ENCODE results near the gene RTN4. TPM values are rescaled to one million over a fixed set of nuclear protein-coding genes. Genes with fewer than 3 reads are reported as not detected.

Gene RTN4
- total and polyA plus RNA-seq, 2 donors from 2014 or later: 296 to 329 TPM

- H3K9me3 ChIP-seq (ENCODE audit: control insufficient read depth in 2 of 3, insufficient read depth in 1 of 3, low read length in 3 of 3): no peaks in the 10 kb centered on the region
- peaks cover 0 to 23% (median 6%) of the 10 kb centered on the region in 3 donors for H3K4me1 ChIP-seq (ENCODE audit: control insufficient read depth in 2 of 3, insufficient read depth in 2 of 3, low read depth in 1 of 3, low read length in 3 of 3)
- H3K4me3 ChIP-seq (ENCODE audit: low read length in 3 of 3): no peak overlapping the region
- FAIRE-seq (no peak), DNase-seq (no peak)
- intact Hi-C loops (cut with DNase I): no loop called here
- TF ChIP-seq CTCF (IDR thresholded peaks at IDR 0.05; ENCODE audit: borderline replicate concordance, extremely low read depth, insufficient read depth): no peak
- H3K27me3 ChIP-seq (ENCODE audit: control insufficient read depth, insufficient read depth, low read length): no peaks in the 10 kb centered on the region
- H3K9ac ChIP-seq (ENCODE audit: low read length in 3 of 3): no peak overlapping the region
- H3K36me3 ChIP-seq (ENCODE audit: control insufficient read depth in 2 of 3, insufficient read depth in 3 of 3, low read length in 3 of 3): no peaks in the 10 kb centered on the region
- no peak overlapping the region for H3K27ac ChIP-seq (ENCODE audit: low read depth in 2 of 2, low read length in 2 of 2)
Observed at GRCh38 chr2:55029098-55029497, 21.2 kb downstream of the RTN4 start.

GRCh38 chr2:55027226-55027625 lies 23.0 kb downstream of the RTN4 start:
- FAIRE-seq (no peak), DNase-seq (no peak)
- Histone ChIP-seq H3K4me1 (ENCODE audit: control insufficient read depth in 2 of 3, insufficient read depth in 2 of 3, low read depth in 1 of 3, low read length in 3 of 3) (peaks cover 0 to 23% (median 4%) of the 10 kb centered on the region in 3 donors), H3K27me3 (ENCODE audit: control insufficient read depth, insufficient read depth, low read length) (no peaks in the 10 kb centered on the region), H3K36me3 (ENCODE audit: control insufficient read depth in 2 of 3, insufficient read depth in 3 of 3, low read length in 3 of 3) (no peaks in the 10 kb centered on the region), H3K27ac (ENCODE audit: low read depth in 2 of 2, low read length in 2 of 2) (no peak overlapping the region), H3K4me3 (ENCODE audit: low read length in 3 of 3) (no peak overlapping the region), H3K9me3 (ENCODE audit: control insufficient read depth in 2 of 3, insufficient read depth in 1 of 3, low read length in 3 of 3) (no peaks in the 10 kb centered on the region), H3K9ac (ENCODE audit: low read length in 3 of 3) (no peak overlapping the region)
- intact Hi-C loops (cut with DNase I): no loop called here
- no peak for TF ChIP-seq CTCF (IDR thresholded peaks at IDR 0.05; ENCODE audit: borderline replicate concordance, extremely low read depth, insufficient read depth)

GRCh38 chr2:55026202-55026601 lies 24.0 kb downstream of the RTN4 start:
- no peaks in the 10 kb centered on the region for H3K9me3 ChIP-seq (ENCODE audit: control insufficient read depth in 2 of 3, insufficient read depth in 1 of 3, low read length in 3 of 3)
- TF ChIP-seq CTCF (IDR thresholded peaks at IDR 0.05; ENCODE audit: borderline replicate concordance, extremely low read depth, insufficient read depth): no peak
- no peak overlapping the region for H3K27ac ChIP-seq (ENCODE audit: low read depth in 2 of 2, low read length in 2 of 2)
- intact Hi-C loops (cut with DNase I): no loop called here
- DNase-seq (no peak), FAIRE-seq (no peak)
- no peak overlapping the region for H3K9ac ChIP-seq (ENCODE audit: low read length in 3 of 3)
- H3K27me3 ChIP-seq (ENCODE audit: control insufficient read depth, insufficient read depth, low read length): no peaks in the 10 kb centered on the region
- H3K36me3 ChIP-seq (ENCODE audit: control insufficient read depth in 2 of 3, insufficient read depth in 3 of 3, low read length in 3 of 3): no peaks in the 10 kb centered on the region
- H3K4me1 ChIP-seq (ENCODE audit: control insufficient read depth in 2 of 3, insufficient read depth in 2 of 3, low read depth in 1 of 3, low read length in 3 of 3): peaks cover 0 to 18% (median 4%) of the 10 kb centered on the region in 3 donors
- no peak overlapping the region for H3K4me3 ChIP-seq (ENCODE audit: low read length in 3 of 3)

GRCh38 chr2:55025627-55026026 lies 24.6 kb downstream of the RTN4 start:
- H3K27me3 ChIP-seq (ENCODE audit: control insufficient read depth, insufficient read depth, low read length): no peaks in the 10 kb centered on the region
- H3K27ac ChIP-seq (ENCODE audit: low read depth in 2 of 2, low read length in 2 of 2): no peak overlapping the region
- H3K9ac ChIP-seq (ENCODE audit: low read length in 3 of 3): no peak overlapping the region
- FAIRE-seq (no peak), DNase-seq (no peak)
- no peak overlapping the region for H3K4me3 ChIP-seq (ENCODE audit: low read length in 3 of 3)
- no peaks in the 10 kb centered on the region for H3K36me3 ChIP-seq (ENCODE audit: control insufficient read depth in 2 of 3, insufficient read depth in 3 of 3, low read length in 3 of 3)
- no peak for TF ChIP-seq CTCF (IDR thresholded peaks at IDR 0.05; ENCODE audit: borderline replicate concordance, extremely low read depth, insufficient read depth)
- intact Hi-C loops (cut with DNase I): no loop called here
- peaks cover 0 to 17% (median 4%) of the 10 kb centered on the region in 3 donors for H3K4me1 ChIP-seq (ENCODE audit: control insufficient read depth in 2 of 3, insufficient read depth in 2 of 3, low read depth in 1 of 3, low read length in 3 of 3)
- no peaks in the 10 kb centered on the region for H3K9me3 ChIP-seq (ENCODE audit: control insufficient read depth in 2 of 3, insufficient read depth in 1 of 3, low read length in 3 of 3)
